Vagina (tissue), 2 donors: ENCODE results near the gene WDR62.

Experiments
- CTCF ChIP-seq, 3 experiments: fragments of 450-650 bp in 2 of 3; fragments of 200-600 bp in 1 of 3; sonication (generic) in 1 of 3; IDR thresholded peaks; one replicate each; pipeline ENCODE4 v1.5.1; 2017 to 2019; ENCODE audit warnings: antibody characterized with exemption in 3 of 3, mild to moderate bottlenecking in 2 of 3, moderate library complexity in 2 of 3
- POLR2A ChIP-seq, 2 donors: fragments of 450-650 bp; IDR thresholded peaks; one replicate each; pipeline ENCODE4 v1.6.1; 2017; ENCODE audit warnings: antibody characterized with exemption in 2 of 2, mild to moderate bottlenecking in 2 of 2, moderate library complexity in 2 of 2

GRCh38 chr19:36079389-36079945 is 24.8 kb downstream of the WDR62 start:
- no peak for TF ChIP-seq CTCF (IDR thresholded peaks at IDR 0.05)
- no peak for TF ChIP-seq POLR2A (IDR thresholded peaks at IDR 0.05)
